Measurements from ENCODE around the gene CHST11. TPM values are rescaled to one million over a fixed set of nuclear protein-coding genes. Genes with fewer than 3 reads are reported as not detected.

CHST11 gene
- total and polyA plus RNA-seq, 7 donors = 0.60 to 22.8 (median 10.0) TPM

GRCh38 chr12:104723895-104724294, 267.1 kb downstream of the CHST11 start:
- no peak for DNase-seq
- Histone ChIP-seq H3K36me3 (no peaks in the 10 kb centered on the region), H3K4me1 (peaks cover 0 to 30% (median 22%) of the 10 kb centered on the region in 4 donors), H3K4me3 (no peak overlapping the region), H3K9me3 (no peaks in the 10 kb centered on the region), H3K27ac (peak overlapping the region in 2 of 4 donors; percentile 42 to 50), H3K27me3 (no peaks in the 10 kb centered on the region)
- intact Hi-C loops (cut with DNase I) = loop anchor here (5.0 kb wide), 1 partner anchor 267 kb away; the partner anchor contains the start of gene CHST11
- TF ChIP-seq EP300 (IDR thresholded peaks at IDR 0.05) (no peak), CTCF (IDR thresholded peaks at IDR 0.05) (no peak), POLR2A (IDR thresholded peaks at IDR 0.05) (no peak), POLR2AphosphoS5 (IDR thresholded peaks at IDR 0.05) (no peak)
- WGBS, 2 donors = 88 to 90% methylated on average over 2 of the region's 2 CpGs

- intact Hi-C loops (cut with DNase I) = loop anchor here (5.0 kb wide), 1 partner anchor 268 kb away; the partner anchor contains the start of gene CHST11
- no peaks in the 10 kb centered on the region for H3K27me3 ChIP-seq
- TF ChIP-seq POLR2A (IDR thresholded peaks at IDR 0.05) = no peak
- no peak for TF ChIP-seq CTCF (IDR thresholded peaks at IDR 0.05)
- TF ChIP-seq EP300 (IDR thresholded peaks at IDR 0.05) = no peak
- TF ChIP-seq POLR2AphosphoS5 (IDR thresholded peaks at IDR 0.05) = no peak
- H3K4me1 ChIP-seq = peaks cover 0 to 20% (median 17%) of the 10 kb centered on the region in 4 donors
- no peak for DNase-seq
- WGBS, 2 donors = 93 to 94% methylated on average over 12 of the region's 12 CpGs
- H3K9me3 ChIP-seq = no peaks in the 10 kb centered on the region
- H3K4me3 ChIP-seq = no peak overlapping the region
- H3K27ac ChIP-seq = no peak overlapping the region
- H3K36me3 ChIP-seq = no peaks in the 10 kb centered on the region
Observed at GRCh38 chr12:104724992-104725585, 268.3 kb downstream of the CHST11 start.

- Histone ChIP-seq H3K4me3 (no peak overlapping the region), H3K9me3 (no peaks in the 10 kb centered on the region), H3K36me3 (no peaks in the 10 kb centered on the region), H3K27me3 (no peaks in the 10 kb centered on the region), H3K4me1 (peaks cover 0 to 24% (median 17%) of the 10 kb centered on the region in 4 donors), H3K27ac (no peak overlapping the region)
- intact Hi-C loops (cut with DNase I) = no loop called here
- DNase-seq = no peak
- TF ChIP-seq POLR2AphosphoS5 (IDR thresholded peaks at IDR 0.05) = no peak
- TF ChIP-seq POLR2A (IDR thresholded peaks at IDR 0.05) = no peak
- no peak for TF ChIP-seq EP300 (IDR thresholded peaks at IDR 0.05)
- TF ChIP-seq CTCF (IDR thresholded peaks at IDR 0.05) = no peak
- WGBS, 2 donors = 92 to 94% methylated on average over 3 of the region's 3 CpGs
Observed at GRCh38 chr12:104725610-104726009, 268.9 kb downstream of the CHST11 start.

GRCh38 chr12:104727726-104728465, 271.1 kb downstream of the CHST11 start:
- no peak for DNase-seq
- H3K36me3 ChIP-seq = no peaks in the 10 kb centered on the region
- no peaks in the 10 kb centered on the region for H3K9me3 ChIP-seq
- no peaks in the 10 kb centered on the region for H3K27me3 ChIP-seq
- no peak for TF ChIP-seq POLR2A (IDR thresholded peaks at IDR 0.05)
- no peak for TF ChIP-seq EP300 (IDR thresholded peaks at IDR 0.05)
- TF ChIP-seq CTCF (IDR thresholded peaks at IDR 0.05) = no peak
- no peak for TF ChIP-seq POLR2AphosphoS5 (IDR thresholded peaks at IDR 0.05)
- WGBS, 2 donors = 83 to 86% methylated on average over 10 of the region's 10 CpGs
- no peak overlapping the region for H3K27ac ChIP-seq
- H3K4me3 ChIP-seq = no peak overlapping the region
- H3K4me1 ChIP-seq = peaks cover 0 to 19% (median 13%) of the 10 kb centered on the region in 4 donors
- intact Hi-C loops (cut with DNase I) = no loop called here

Measured in sigmoid colon (tissue), 7 donors.